NCI-H345 (cell line): ENCODE data around the gene CDKL4.
"Not testable (repeated sequence)": the region's sequence is repeated elsewhere in the genome, so short reads cannot be mapped to it uniquely, and the experiment has no call there.

Experiments
- DNase-seq: peaks from one replicate; lab custom pipeline; 2025; lab: John Stamatoyannopoulos, UW

Gene CDKL4

GRCh38 chr2:39141334-39142271 lies 102.2 kb downstream of the CDKL4 start:
- DNase-seq: no peak

- DNase-seq: not testable (repeated sequence)
These were observed 102.8 kb downstream of the CDKL4 start for GRCh38 chr2:39140948-39141333.

GRCh38 chr2:39140322-39140847 lies 103.4 kb downstream of the CDKL4 start:
- no peak for DNase-seq

GRCh38 chr2:39139511-39140237 lies 104.1 kb downstream of the CDKL4 start:
- DNase-seq: no peak

GRCh38 chr2:39138837-39139211 lies 104.9 kb downstream of the CDKL4 start:
- DNase-seq: no peak

GRCh38 chr2:39138187-39138836 lies 105.5 kb downstream of the CDKL4 start:
- DNase-seq: not testable (repeated sequence)

- no peak for DNase-seq
These were observed 107.0 kb downstream of the CDKL4 start for GRCh38 chr2:39136799-39137198.

GRCh38 chr2:39135690-39136259 lies 108.0 kb downstream of the CDKL4 start:
- no peak for DNase-seq

- DNase-seq: no peak
These were observed 110.4 kb downstream of the CDKL4 start for GRCh38 chr2:39133215-39133851.

GRCh38 chr2:39128919-39129391 lies 114.8 kb downstream of the CDKL4 start:
- no peak for DNase-seq

- DNase-seq: no peak
These were observed 115.8 kb downstream of the CDKL4 start for GRCh38 chr2:39127973-39128372.
